Fibroblast of villous mesenchyme (primary cell): ENCODE results near the gene SLC24A3. TPM values are rescaled to one million over a fixed set of nuclear protein-coding genes. Genes with fewer than 3 reads are reported as not detected.

ENCODE experiments used
- DNase-seq: peaks from one replicate; pipeline ENCODE4 v3.0.0-alpha.2; 2010; ENCODE audit warnings: low read depth
- H3K4me3 ChIP-seq: 2 replicates; pipeline ENCODE4 v1.5.1; 2011; ENCODE audit warnings: low read depth, mild to moderate bottlenecking, low read length
- CTCF ChIP-seq: IDR thresholded peaks from 2 replicates; pipeline ENCODE4 v1.5.1; 2012; ENCODE audit warnings: low read depth, mild to moderate bottlenecking, low read length; ENCODE audit not compliant: insufficient read depth
- total RNA-seq: library from RNA; depleted of rRNA; stranded (reverse); fragments of >200 nt; gene quantifications from 2 replicates; pipeline ENCODE4 v1.2.3, GENCODE V29; 2012

The SLC24A3 gene
- total RNA-seq, 1 donor: 0.86 TPM

DNA sequence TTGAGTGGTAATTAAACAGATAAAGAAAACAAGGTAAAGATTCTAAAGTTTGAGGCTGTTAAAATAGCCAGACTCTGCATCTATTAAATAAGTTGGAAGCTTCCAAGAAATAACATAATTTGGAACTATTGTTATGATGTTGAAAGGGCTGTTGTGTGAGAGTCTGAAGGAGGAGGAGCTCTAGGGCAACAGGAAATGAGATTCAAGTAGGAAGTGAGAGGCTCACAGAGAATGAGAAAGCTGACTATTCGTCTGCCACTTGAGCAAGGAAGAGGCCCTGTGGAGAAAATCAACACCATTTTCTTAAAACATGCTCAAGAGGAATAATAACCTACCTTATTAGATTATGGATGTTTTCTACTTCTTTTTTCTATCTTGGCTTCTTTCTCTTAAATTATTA, 185.2 kb downstream of the SLC24A3 start:
- DNase-seq: no peak
- H3K4me3 ChIP-seq: no peak overlapping the region
- no peak for TF ChIP-seq CTCF

DNA sequence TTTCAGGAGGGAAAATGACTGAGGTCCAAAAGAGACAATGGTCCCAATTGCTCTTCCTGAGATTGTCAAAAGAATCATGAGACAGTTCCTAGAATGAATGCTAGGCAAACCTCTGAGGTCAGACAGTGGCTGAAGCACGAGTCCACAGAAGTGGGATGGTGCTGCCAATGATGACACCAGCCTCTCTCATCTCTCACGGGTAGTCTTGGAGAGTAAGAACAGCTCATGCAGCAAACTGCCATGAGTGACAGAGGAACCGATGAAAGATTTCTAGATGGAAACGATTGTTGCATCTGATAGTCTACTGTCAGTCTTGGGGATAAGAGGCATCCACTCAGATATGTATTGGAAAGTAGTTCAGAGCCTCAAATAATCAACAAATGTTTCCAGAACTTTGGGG, 188.7 kb downstream of the SLC24A3 start:
- no peak overlapping the region for H3K4me3 ChIP-seq
- no peak for DNase-seq
- no peak for TF ChIP-seq CTCF

- no peak for DNase-seq
- no peak overlapping the region for H3K4me3 ChIP-seq
- no peak for TF ChIP-seq CTCF
Observed at GRCh38 chr20:19403549-19403948, 191.1 kb downstream of the SLC24A3 start.

- TF ChIP-seq CTCF: no peak
- no peak overlapping the region for H3K4me3 ChIP-seq
- DNase-seq: no peak
Observed at GRCh38 chr20:19404826-19405225, 192.4 kb downstream of the SLC24A3 start.

- H3K4me3 ChIP-seq: no peak overlapping the region
- no peak for TF ChIP-seq CTCF
- no peak for DNase-seq
Observed at GRCh38 chr20:19405958-19406357, 193.5 kb downstream of the SLC24A3 start.

GRCh38 chr20:19406381-19406780, 193.9 kb downstream of the SLC24A3 start:
- no peak for TF ChIP-seq CTCF
- no peak overlapping the region for H3K4me3 ChIP-seq
- DNase-seq: no peak

- no peak for TF ChIP-seq CTCF
- no peak overlapping the region for H3K4me3 ChIP-seq
- DNase-seq: no peak
Observed at GRCh38 chr20:19407196-19407595, 194.8 kb downstream of the SLC24A3 start.
